H1 (cell line): ENCODE results near the gene RLBP1. TPM values are rescaled to one million over a fixed set of nuclear protein-coding genes. Genes with fewer than 3 reads are reported as not detected.

ENCODE experiments used
- CTCF ChIA-PET: fragments of 300-600 bp; sonication (Branson Sonifier 250); formaldehyde crosslinking; loops from one replicate; lab custom pipeline; 2021; ENCODE audit not compliant: partially characterized antibody; lab: Charles Lee
- POLR2A ChIA-PET: fragments of 300-600 bp; sonication (Branson Sonifier 250); formaldehyde crosslinking; loops from one replicate; lab custom pipeline; 2021; ENCODE audit warnings: inconsistent platforms; ENCODE audit not compliant: partially characterized antibody; lab: Charles Lee
- DNase-seq, 2 experiments: peaks; one replicate each; pipeline versions ENCODE4 v3.0.0 to v3.0.0-alpha.2; 2010 to 2022; ENCODE audit warnings: low spot score in 2 of 2, low read depth in 1 of 2, mixed read lengths in 1 of 2
- FAIRE-seq: peaks from 2 replicates; lab custom pipeline; 2011; peaks lifted over from hg19 to GRCh38; lab: Jason Lieb, UNC
- H2AFZ ChIP-seq: 2 replicates; pipeline ENCODE4 v1.8.1; 2012; ENCODE audit warnings: low read length, inconsistent platforms
- H2AK5ac ChIP-seq: 2 replicates; pipeline ENCODE4 v1.6.1; 2013; ENCODE audit warnings: low read depth, low read length
- H2BK120ac ChIP-seq: replicated peaks from 2 replicates; pipeline ENCODE3; 2013; ENCODE audit warnings: low read depth, low read length, inconsistent platforms
- H2BK12ac ChIP-seq: 2 replicates; pipeline ENCODE4 v1.6.1; 2013; ENCODE audit warnings: low read depth, low read length
- H2BK15ac ChIP-seq: 2 replicates; pipeline ENCODE4 v1.6.1; 2013; ENCODE audit warnings: low read length
- H2BK20ac ChIP-seq: 2 replicates; pipeline ENCODE4 v1.6.1; 2013; ENCODE audit warnings: low read length
- H2BK5ac ChIP-seq: 2 replicates; pipeline ENCODE4 v1.6.1; 2013; ENCODE audit warnings: low read depth, low read length
- H3K14ac ChIP-seq: 2 replicates; pipeline ENCODE4 v1.6.1; 2013; ENCODE audit warnings: inconsistent platforms; ENCODE audit not compliant: insufficient read length
- H3K18ac ChIP-seq: 2 replicates; pipeline ENCODE4 v1.6.1; 2013; ENCODE audit warnings: low read length; ENCODE audit errors: extremely low read depth
- H3K23ac ChIP-seq: 2 replicates; pipeline ENCODE4 v1.6.1; 2013; ENCODE audit warnings: inconsistent platforms; ENCODE audit not compliant: insufficient read length
- H3K23me2 ChIP-seq: 2 replicates; pipeline ENCODE4 v1.6.1; 2013; ENCODE audit warnings: low read depth, low read length
- H3K27ac ChIP-seq: 2 replicates; pipeline ENCODE4 v1.6.1; 2011; ENCODE audit warnings: low read depth, low read length, inconsistent platforms
- H3K27me3 ChIP-seq, 4 experiments: replicated peaks in 1 of 4; 1 replicate in 1 of 4; 2 replicates in 3 of 4; pipeline versions ENCODE4 v1.6.1 to v1.8.1; 2011 to 2013; ENCODE audit warnings: low read length in 3 of 4, mild to moderate bottlenecking in 3 of 4, inconsistent platforms in 2 of 4, mixed read lengths in 2 of 4, moderate library complexity in 1 of 4; ENCODE audit not compliant: control insufficient read depth in 3 of 4, insufficient read depth in 3 of 4; ENCODE audit errors: extremely low read depth in 1 of 4
- H3K36me3 ChIP-seq, 4 experiments: 2 replicates each; pipeline versions ENCODE4 v1.6.1 to v1.8.1; 2011 to 2013; ENCODE audit warnings: mild to moderate bottlenecking in 4 of 4, low read length in 3 of 4, moderate library complexity in 2 of 4, control low read depth in 1 of 4, inconsistent platforms in 1 of 4; ENCODE audit not compliant: insufficient read depth in 4 of 4, control insufficient read depth in 2 of 4
- H3K4ac ChIP-seq: replicated peaks from 2 replicates; pipeline ENCODE3; 2013; ENCODE audit warnings: low read length, low read depth, mixed read lengths, inconsistent platforms; ENCODE audit not compliant: insufficient read length
- H3K4me1 ChIP-seq, 4 experiments: replicated peaks in 1 of 4; 1 replicate in 1 of 4; 2 replicates in 3 of 4; pipeline versions ENCODE4 v1.6.1 to v1.8.1; 2011 to 2013; ENCODE audit warnings: low read length in 3 of 4, inconsistent platforms in 2 of 4, mixed read lengths in 1 of 4; ENCODE audit not compliant: insufficient read depth in 4 of 4, control insufficient read depth in 3 of 4
- H3K4me2 ChIP-seq, 2 experiments: 2 replicates each; pipeline versions ENCODE4 v1.6.1 to v1.8.1; 2011 to 2013; ENCODE audit warnings: low read depth in 2 of 2, low read length in 2 of 2, control low read depth in 1 of 2, inconsistent platforms in 1 of 2, mild to moderate bottlenecking in 1 of 2; ENCODE audit not compliant: insufficient read depth in 1 of 2
- H3K4me3 ChIP-seq, 4 experiments: fragments of 200-600, 300-600 bp in 1 of 4; sonication (generic), shearing (Covaris generic), sonication (Bioruptor Twin) in 1 of 4; 2 replicates each; pipeline versions ENCODE4 v1.5.1 to v1.8.1; 2011 to 2016; ENCODE audit warnings: low read length in 4 of 4, low read depth in 3 of 4, control low read depth in 2 of 4, inconsistent platforms in 2 of 4, mild to moderate bottlenecking in 2 of 4, mixed read lengths in 1 of 4, moderate library complexity in 1 of 4; ENCODE audit not compliant: insufficient read depth in 2 of 4; ENCODE audit errors: extremely low read depth in 1 of 4
- H3K56ac ChIP-seq: replicated peaks from 2 replicates; pipeline ENCODE3; 2013; ENCODE audit warnings: low read depth, mild to moderate bottlenecking, mixed read lengths, low read length, inconsistent platforms; ENCODE audit not compliant: insufficient read length
- H3K79me1 ChIP-seq: 2 replicates; pipeline ENCODE4 v1.6.1; 2013; ENCODE audit warnings: low read depth, low read length, control low read depth
- H3K79me2 ChIP-seq, 2 experiments: 2 replicates each; pipeline versions ENCODE4 v1.6.1 to v1.8.1; 2012 to 2013; ENCODE audit warnings: low read length in 2 of 2, mild to moderate bottlenecking in 2 of 2, inconsistent platforms in 1 of 2; ENCODE audit not compliant: insufficient read depth in 2 of 2, control insufficient read depth in 1 of 2
- H3K9ac ChIP-seq, 4 experiments: replicated peaks in 1 of 4; 1 replicate in 1 of 4; 2 replicates in 3 of 4; pipeline versions ENCODE4 v1.6.1 to v1.8.1; 2011 to 2013; ENCODE audit warnings: low read depth in 3 of 4, low read length in 3 of 4, control low read depth in 2 of 4, mild to moderate bottlenecking in 2 of 4, moderate library complexity in 2 of 4, inconsistent platforms in 1 of 4; ENCODE audit errors: extremely low read depth in 1 of 4
- H3K9me3 ChIP-seq, 2 experiments: 2 replicates each; pipeline versions ENCODE4 v1.6.1 to v1.8.1; 2012 to 2013; ENCODE audit warnings: mild to moderate bottlenecking in 2 of 2, moderate library complexity in 2 of 2, control low read depth in 1 of 2, inconsistent platforms in 1 of 2, low read depth in 1 of 2, low read length in 1 of 2, mixed read lengths in 1 of 2; ENCODE audit not compliant: insufficient read depth in 2 of 2
- H4K20me1 ChIP-seq, 2 experiments: replicated peaks in 1 of 2; 2 replicates each; pipeline versions ENCODE3 to v1.8.1; 2011 to 2013; ENCODE audit warnings: inconsistent platforms in 2 of 2, low read length in 2 of 2, mild to moderate bottlenecking in 1 of 2; ENCODE audit not compliant: insufficient read depth in 2 of 2, control insufficient read depth in 1 of 2
- H4K5ac ChIP-seq: 2 replicates; pipeline ENCODE4 v1.6.1; 2013; ENCODE audit warnings: low read length, low read depth, mixed read lengths, inconsistent platforms; ENCODE audit not compliant: insufficient read length
- H4K8ac ChIP-seq: 2 replicates; pipeline ENCODE4 v1.8.0; 2013; ENCODE audit warnings: mild to moderate bottlenecking, moderate library complexity, low read length, inconsistent platforms; ENCODE audit not compliant: insufficient read depth; ENCODE audit errors: extremely low read depth
- H4K91ac ChIP-seq: replicated peaks from 2 replicates; pipeline ENCODE3; 2013; ENCODE audit warnings: low read length, mixed read lengths, inconsistent platforms; ENCODE audit not compliant: insufficient read length
- ASH2L ChIP-seq: fragments of 200-600, 300-600 bp; sonication (generic); IDR thresholded peaks from one replicate; pipeline ENCODE4 v1.7.1; 2017; ENCODE audit warnings: low read length
- CBX8 ChIP-seq: fragments of 300-800, 300-1000 bp; sonication (generic); IDR thresholded peaks from 2 replicates; pipeline ENCODE4 v1.7.1; 2016; ENCODE audit warnings: low read depth, low read length, borderline replicate concordance
- JUND ChIP-seq: IDR thresholded peaks from 2 replicates; pipeline ENCODE4 v1.6.1; 2011; ENCODE audit warnings: mild to moderate bottlenecking, improper control_type of control experiment, low read length
- POU5F1 ChIP-seq: IDR thresholded peaks from 2 replicates; pipeline ENCODE4 v1.6.1; 2011; ENCODE audit warnings: low read depth, mild to moderate bottlenecking, low read length, moderate library complexity
- RAD21 ChIP-seq, 2 experiments: IDR thresholded peaks in 1 of 2; conservative IDR thresholded peaks in 1 of 2; 2 replicates each; pipeline ENCODE4 v1.6.1; 2011; ENCODE audit warnings: low read depth in 2 of 2, low read length in 2 of 2, improper control_type of control experiment in 1 of 2, inconsistent platforms in 1 of 2, mild to moderate bottlenecking in 1 of 2, moderate library complexity in 1 of 2
- SUZ12 ChIP-seq: fragments of 200-600 bp; sonication (generic); IDR thresholded peaks from 2 replicates; pipeline ENCODE4 v1.6.1; 2012; ENCODE audit warnings: mild to moderate bottlenecking, inconsistent platforms, low read length, moderate library complexity, mixed read lengths
- WGBS, 2 experiments: shearing (Covaris generic) in 1 of 2; methylation state at CpG; one replicate each; pipeline versions ENCODE4 v1.1.6 to v1.1.7; 2013 to 2015; ENCODE audit warnings: low lambda C conversion rate in 2 of 2, mixed read lengths in 2 of 2, inconsistent platforms in 1 of 2, low coverage in 1 of 2, missing lambda C conversion rate in 1 of 2; ENCODE audit not compliant: insufficient replicate concordance in 2 of 2, insufficient coverage in 1 of 2, insufficient read length in 1 of 2; ENCODE audit errors: extremely low coverage in 1 of 2, missing lambda C conversion rate in 1 of 2; 5-methylcytosine and 5-hydroxymethylcytosine counted together
- polyA plus RNA-seq, 7 experiments: library from polyadenylated mRNA; depleted of rRNA in 3 of 7; stranded (reverse) in 5 of 7; unstranded in 2 of 7; fragments of >200 nt in 5 of 7; fragments of 200-250 nt in 2 of 7; gene quantifications; 1 replicate in 5 of 7; 2 replicates in 1 of 7; 4 replicates in 1 of 7; pipeline versions ENCODE4 v1.2.1 to v1.2.3, GENCODE V29; 2011 to 2013; ENCODE audit warnings: missing spikeins in 2 of 7, mixed read lengths in 2 of 7
- total RNA-seq: library from RNA; stranded (reverse); fragmentation: NEBNext Ultra II Directional; extraction: Animal tissue kit (Norgen Biotek cat#: 25700); gene quantifications from 2 replicates; pipeline ENCODE4 v1.2.1, GENCODE V29; 2021
- TF ChIP-seq, protein P1 (sequence below): IDR thresholded peaks from 2 replicates; pipeline ENCODE4 v1.6.1; 2011; ENCODE audit warnings: low read depth, mild to moderate bottlenecking, low read length; ENCODE audit not compliant: insufficient read depth

The RLBP1 gene
- total and polyA plus RNA-seq, 2 of the 8 experiments (the other 6 are each of a cell fraction or from before 2014, with no cell fraction given): 0.05 TPM; not detected in 1

DNA sequence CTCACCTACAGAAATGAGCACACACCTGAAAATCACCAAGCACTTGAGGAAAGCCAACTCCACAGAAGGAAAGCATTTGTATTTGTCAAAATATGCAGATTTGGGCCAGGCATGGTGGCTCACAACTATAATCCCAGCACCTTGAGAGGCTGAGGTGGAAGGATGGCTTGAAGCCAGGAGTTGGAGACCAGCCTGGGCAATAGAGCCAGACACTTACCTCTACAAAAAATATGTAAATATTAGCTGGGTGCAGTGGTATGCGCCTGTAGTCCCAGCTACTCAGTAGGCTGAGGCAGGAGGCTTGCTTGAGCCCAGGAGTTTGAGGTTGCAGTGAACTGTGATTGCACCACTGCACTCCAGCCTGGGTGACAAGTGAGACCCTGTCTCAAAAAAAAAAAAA is 12.3 kb downstream of the RLBP1 start:
- FAIRE-seq (no peak), DNase-seq (no peak)
- Histone ChIP-seq H3K56ac (no peak overlapping the region), H2BK12ac (no peak overlapping the region), H3K4ac (no peak overlapping the region), H2BK5ac (no peak overlapping the region), H4K91ac (no peak overlapping the region), H3K4me1 (no peaks in the 10 kb centered on the region; a peak in 1 of 7 replicates), H3K27me3 (no peaks in the 10 kb centered on the region; a peak in 1 of 7 replicates), H2AFZ (no peak overlapping the region), H3K18ac (no peak overlapping the region), H3K23ac (no peak overlapping the region), H2BK15ac (no peak overlapping the region), H3K79me1 (no peaks in the 10 kb centered on the region), H3K36me3 (no peaks in the 10 kb centered on the region), H3K27ac (no peak overlapping the region), H3K14ac (no peak overlapping the region), H3K79me2 (no peaks in the 10 kb centered on the region), H3K23me2 (no peaks in the 10 kb centered on the region), H3K4me3 (no peak overlapping the region), H4K8ac (no peak overlapping the region), H2BK20ac (no peak overlapping the region), H3K9ac (no peak overlapping the region), H4K20me1 (no peaks in the 10 kb centered on the region), H2BK120ac (no peak overlapping the region), H2AK5ac (no peak overlapping the region), H3K4me2 (no peak overlapping the region), H4K5ac (no peak overlapping the region), H3K9me3 (no peaks in the 10 kb centered on the region)
- POLR2A ChIA-PET: no interaction called here
- WGBS, 2 experiments: 91% methylated on average over 1 of the region's 1 CpG; no CpG with 5 or more reads in 1 of the 2 experiments
- CTCF ChIA-PET: interaction anchor here (0.9 to 1.5 kb wide), 3 partner anchors 9 to 33 kb away, joined by 3 to 6 read pairs (median 4); no protein-coding TSS in a partner anchor
- TF ChIP-seq CBX8: no peak
- TF ChIP-seq RAD21 (IDR thresholded peaks at IDR 0.05 in 1 of 2, conservative IDR thresholded peaks at IDR 0.05 in 1 of 2; ENCODE audit: low read depth in 2 of 2, low read length in 2 of 2): no peak
- TF ChIP-seq, protein P1, sequence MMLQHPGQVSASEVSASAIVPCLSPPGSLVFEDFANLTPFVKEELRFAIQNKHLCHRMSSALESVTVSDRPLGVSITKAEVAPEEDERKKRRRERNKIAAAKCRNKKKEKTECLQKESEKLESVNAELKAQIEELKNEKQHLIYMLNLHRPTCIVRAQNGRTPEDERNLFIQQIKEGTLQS: no peak
- TF ChIP-seq POU5F1: no peak
- no peak for TF ChIP-seq ASH2L
- TF ChIP-seq SUZ12: no peak
- TF ChIP-seq JUND: no peak
